Measurements from ENCODE around the gene NOP53. TPM values are rescaled to one million over a fixed set of nuclear protein-coding genes. Genes with fewer than 3 reads are reported as not detected.

The NOP53 gene
- total and polyA plus RNA-seq, 2 of the 13 experiments (the other 11 are each of a cell fraction or from before 2014, with no cell fraction given), result 53.9 to 141 TPM

DNA sequence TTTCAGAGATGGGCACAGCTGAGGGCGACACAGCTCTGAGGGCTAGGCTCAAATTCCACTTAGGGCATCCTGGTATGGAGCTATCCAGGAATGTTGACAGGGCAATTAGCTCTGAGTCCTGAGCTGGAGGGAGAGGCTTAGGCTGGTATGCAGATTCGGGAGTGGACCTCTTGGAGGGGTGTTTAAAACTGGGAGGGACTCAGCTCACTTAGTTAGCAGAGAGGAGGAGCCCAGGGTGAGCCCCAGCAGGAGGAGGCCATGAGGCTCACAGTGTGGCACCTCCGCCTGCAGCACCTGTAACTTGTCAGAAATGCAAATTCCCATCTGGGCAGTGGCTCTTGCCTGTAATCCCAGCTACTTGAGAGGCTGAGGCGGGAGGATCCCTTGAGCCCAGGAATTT lies 10.2 kb upstream of the NOP53 start:
- ChIA-PET POLR2A (no interaction called here), CTCF (ENCODE audit: low intra/inter-chr PET ratio, low total read pairs) (no interaction called here)
- H3K4me3 ChIP-seq (replicated peaks in 1 of 3; ENCODE audit: insufficient read depth in 1 of 3, low read depth in 2 of 3, low read length in 3 of 3), result no peak overlapping the region
- H3K9me3 ChIP-seq (ENCODE audit: low read length), result no peaks in the 10 kb centered on the region
- intact Hi-C loops (cut with micrococcal nuclease; ENCODE audit: unreplicated experiment) (no loop called here), in situ Hi-C loops (cut with HindIII; ENCODE audit: extremely low pct_ligation_motif_present, low pct_unique_long_range_greater_than_20kb) (no loop called here)
- no peaks in the 10 kb centered on the region for H4K20me1 ChIP-seq (ENCODE audit: insufficient read depth, low read length)
- no peak overlapping the region for H2AFZ ChIP-seq (ENCODE audit: low read length)
- FAIRE-seq (no peak), ATAC-seq (no peak; the same call in 2 of the 3 replicates), DNase-seq (ENCODE audit: low spot score) (no peak)
- 44% methylated on average over 4 of the region's 4 CpGs for WGBS (ENCODE audit: low lambda C conversion rate)
- H3K79me2 ChIP-seq (ENCODE audit: insufficient read depth, low read length), result no peaks in the 10 kb centered on the region
- H3K27ac ChIP-seq (ENCODE audit: extremely low read length, insufficient read depth, low read length), result no peak overlapping the region
- no peak overlapping the region for H3K9ac ChIP-seq (ENCODE audit: insufficient read depth, low read depth, low read length)
- H3K27me3 ChIP-seq (ENCODE audit: control insufficient read depth in 1 of 2, insufficient read depth in 2 of 2, low read length in 2 of 2), result no peaks in the 10 kb centered on the region
- H3K4me2 ChIP-seq (ENCODE audit: low read depth, low read length), result no peak overlapping the region
- BruUV-seq (replicated peaks), result no TSS peak
- H3K4me1 ChIP-seq (ENCODE audit: insufficient read depth, low read length), result peaks cover 6% of the 10 kb centered on the region
- H3K36me3 ChIP-seq (replicated peaks in 1 of 2; ENCODE audit: control insufficient read depth in 1 of 2, insufficient read depth in 2 of 2, low read length in 2 of 2), result no peaks in the 10 kb centered on the region
- TF ChIP-seq MAFK (conservative IDR thresholded peaks at IDR 0.05 in 1 of 2, IDR thresholded peaks at IDR 0.05 in 1 of 2; ENCODE audit: low read length in 2 of 2), result no peak
- no peak for TF ChIP-seq YY1 (IDR thresholded peaks at IDR 0.05; ENCODE audit: insufficient read depth, insufficient replicate concordance, low read depth, low read length)
- TF ChIP-seq, protein P1, sequence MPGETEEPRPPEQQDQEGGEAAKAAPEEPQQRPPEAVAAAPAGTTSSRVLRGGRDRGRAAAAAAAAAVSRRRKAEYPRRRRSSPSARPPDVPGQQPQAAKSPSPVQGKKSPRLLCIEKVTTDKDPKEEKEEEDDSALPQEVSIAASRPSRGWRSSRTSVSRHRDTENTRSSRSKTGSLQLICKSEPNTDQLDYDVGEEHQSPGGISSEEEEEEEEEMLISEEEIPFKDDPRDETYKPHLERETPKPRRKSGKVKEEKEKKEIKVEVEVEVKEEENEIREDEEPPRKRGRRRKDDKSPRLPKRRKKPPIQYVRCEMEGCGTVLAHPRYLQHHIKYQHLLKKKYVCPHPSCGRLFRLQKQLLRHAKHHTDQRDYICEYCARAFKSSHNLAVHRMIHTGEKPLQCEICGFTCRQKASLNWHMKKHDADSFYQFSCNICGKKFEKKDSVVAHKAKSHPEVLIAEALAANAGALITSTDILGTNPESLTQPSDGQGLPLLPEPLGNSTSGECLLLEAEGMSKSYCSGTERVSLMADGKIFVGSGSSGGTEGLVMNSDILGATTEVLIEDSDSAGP (CRISPR knock-in tag; IDR thresholded peaks at IDR 0.05; ENCODE audit: borderline replicate concordance), result no peak
- no peak for TF ChIP-seq PRPF4 (IDR thresholded peaks at IDR 0.05; ENCODE audit: low read depth, low read length, poor library complexity, severe bottlenecking)
- TF ChIP-seq CBX5 (CRISPR knock-in tag; IDR thresholded peaks at IDR 0.05; ENCODE audit: borderline replicate concordance), result no peak
- TF ChIP-seq, protein P2, sequence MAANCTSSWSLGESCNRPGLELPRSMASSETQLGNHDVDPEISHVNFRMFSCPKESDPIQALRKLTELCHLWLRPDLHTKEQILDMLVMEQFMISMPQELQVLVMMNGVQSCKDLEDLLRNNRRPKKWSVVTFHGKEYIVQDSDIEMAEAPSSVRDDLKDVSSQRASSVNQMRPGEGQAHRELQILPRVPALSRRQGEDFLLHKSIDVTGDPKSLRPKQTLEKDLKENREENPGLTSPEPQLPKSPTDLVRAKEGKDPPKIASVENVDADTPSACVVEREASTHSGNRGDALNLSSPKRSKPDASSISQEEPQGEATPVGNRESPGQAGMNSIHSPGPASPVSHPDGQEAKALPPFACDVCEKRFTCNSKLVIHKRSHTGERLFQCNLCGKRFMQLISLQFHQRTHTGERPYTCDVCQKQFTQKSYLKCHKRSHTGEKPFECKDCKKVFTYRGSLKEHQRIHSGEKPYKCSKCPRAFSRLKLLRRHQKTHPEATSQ (CRISPR knock-in tag; IDR thresholded peaks at IDR 0.05; ENCODE audit: borderline replicate concordance), result no peak
- no peak for TF ChIP-seq HIVEP1 (CRISPR knock-in tag; IDR thresholded peaks at IDR 0.05)
- no peak for TF ChIP-seq ELF4 (CRISPR knock-in tag; IDR thresholded peaks at IDR 0.05; ENCODE audit: borderline replicate concordance)
- TF ChIP-seq, protein P3, sequence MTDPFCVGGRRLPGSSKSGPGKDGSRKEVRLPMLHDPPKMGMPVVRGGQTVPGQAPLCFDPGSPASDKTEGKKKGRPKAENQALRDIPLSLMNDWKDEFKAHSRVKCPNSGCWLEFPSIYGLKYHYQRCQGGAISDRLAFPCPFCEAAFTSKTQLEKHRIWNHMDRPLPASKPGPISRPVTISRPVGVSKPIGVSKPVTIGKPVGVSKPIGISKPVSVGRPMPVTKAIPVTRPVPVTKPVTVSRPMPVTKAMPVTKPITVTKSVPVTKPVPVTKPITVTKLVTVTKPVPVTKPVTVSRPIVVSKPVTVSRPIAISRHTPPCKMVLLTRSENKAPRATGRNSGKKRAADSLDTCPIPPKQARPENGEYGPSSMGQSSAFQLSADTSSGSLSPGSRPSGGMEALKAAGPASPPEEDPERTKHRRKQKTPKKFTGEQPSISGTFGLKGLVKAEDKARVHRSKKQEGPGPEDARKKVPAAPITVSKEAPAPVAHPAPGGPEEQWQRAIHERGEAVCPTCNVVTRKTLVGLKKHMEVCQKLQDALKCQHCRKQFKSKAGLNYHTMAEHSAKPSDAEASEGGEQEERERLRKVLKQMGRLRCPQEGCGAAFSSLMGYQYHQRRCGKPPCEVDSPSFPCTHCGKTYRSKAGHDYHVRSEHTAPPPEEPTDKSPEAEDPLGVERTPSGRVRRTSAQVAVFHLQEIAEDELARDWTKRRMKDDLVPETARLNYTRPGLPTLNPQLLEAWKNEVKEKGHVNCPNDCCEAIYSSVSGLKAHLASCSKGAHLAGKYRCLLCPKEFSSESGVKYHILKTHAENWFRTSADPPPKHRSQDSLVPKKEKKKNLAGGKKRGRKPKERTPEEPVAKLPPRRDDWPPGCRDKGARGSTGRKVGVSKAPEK (CRISPR knock-in tag; IDR thresholded peaks at IDR 0.05; ENCODE audit: borderline replicate concordance), result no peak
- TF ChIP-seq, protein P4, sequence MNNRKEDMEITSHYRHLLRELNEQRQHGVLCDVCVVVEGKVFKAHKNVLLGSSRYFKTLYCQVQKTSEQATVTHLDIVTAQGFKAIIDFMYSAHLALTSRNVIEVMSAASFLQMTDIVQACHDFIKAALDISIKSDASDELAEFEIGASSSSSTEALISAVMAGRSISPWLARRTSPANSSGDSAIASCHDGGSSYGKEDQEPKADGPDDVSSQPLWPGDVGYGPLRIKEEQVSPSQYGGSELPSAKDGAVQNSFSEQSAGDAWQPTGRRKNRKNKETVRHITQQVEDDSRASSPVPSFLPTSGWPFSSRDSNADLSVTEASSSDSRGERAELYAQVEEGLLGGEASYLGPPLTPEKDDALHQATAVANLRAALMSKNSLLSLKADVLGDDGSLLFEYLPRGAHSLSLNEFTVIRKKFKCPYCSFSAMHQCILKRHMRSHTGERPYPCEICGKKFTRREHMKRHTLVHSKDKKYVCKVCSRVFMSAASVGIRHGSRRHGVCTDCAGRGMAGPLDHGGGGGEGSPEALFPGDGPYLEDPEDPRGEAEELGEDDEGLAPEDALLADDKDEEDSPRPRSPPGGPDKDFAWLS (CRISPR knock-in tag; IDR thresholded peaks at IDR 0.05; ENCODE audit: borderline replicate concordance), result no peak
- no peak for TF ChIP-seq NR3C1 (CRISPR knock-in tag; IDR thresholded peaks at IDR 0.05)
- TF ChIP-seq, protein P5, sequence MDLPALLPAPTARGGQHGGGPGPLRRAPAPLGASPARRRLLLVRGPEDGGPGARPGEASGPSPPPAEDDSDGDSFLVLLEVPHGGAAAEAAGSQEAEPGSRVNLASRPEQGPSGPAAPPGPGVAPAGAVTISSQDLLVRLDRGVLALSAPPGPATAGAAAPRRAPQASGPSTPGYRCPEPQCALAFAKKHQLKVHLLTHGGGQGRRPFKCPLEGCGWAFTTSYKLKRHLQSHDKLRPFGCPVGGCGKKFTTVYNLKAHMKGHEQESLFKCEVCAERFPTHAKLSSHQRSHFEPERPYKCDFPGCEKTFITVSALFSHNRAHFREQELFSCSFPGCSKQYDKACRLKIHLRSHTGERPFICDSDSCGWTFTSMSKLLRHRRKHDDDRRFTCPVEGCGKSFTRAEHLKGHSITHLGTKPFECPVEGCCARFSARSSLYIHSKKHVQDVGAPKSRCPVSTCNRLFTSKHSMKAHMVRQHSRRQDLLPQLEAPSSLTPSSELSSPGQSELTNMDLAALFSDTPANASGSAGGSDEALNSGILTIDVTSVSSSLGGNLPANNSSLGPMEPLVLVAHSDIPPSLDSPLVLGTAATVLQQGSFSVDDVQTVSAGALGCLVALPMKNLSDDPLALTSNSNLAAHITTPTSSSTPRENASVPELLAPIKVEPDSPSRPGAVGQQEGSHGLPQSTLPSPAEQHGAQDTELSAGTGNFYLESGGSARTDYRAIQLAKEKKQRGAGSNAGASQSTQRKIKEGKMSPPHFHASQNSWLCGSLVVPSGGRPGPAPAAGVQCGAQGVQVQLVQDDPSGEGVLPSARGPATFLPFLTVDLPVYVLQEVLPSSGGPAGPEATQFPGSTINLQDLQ (CRISPR knock-in tag; IDR thresholded peaks at IDR 0.05), result no peak
- no peak for TF ChIP-seq ZNF564 (CRISPR knock-in tag; IDR thresholded peaks at IDR 0.05)
